ENCODE results near the gene FAM118B.

Gene FAM118B

DNA sequence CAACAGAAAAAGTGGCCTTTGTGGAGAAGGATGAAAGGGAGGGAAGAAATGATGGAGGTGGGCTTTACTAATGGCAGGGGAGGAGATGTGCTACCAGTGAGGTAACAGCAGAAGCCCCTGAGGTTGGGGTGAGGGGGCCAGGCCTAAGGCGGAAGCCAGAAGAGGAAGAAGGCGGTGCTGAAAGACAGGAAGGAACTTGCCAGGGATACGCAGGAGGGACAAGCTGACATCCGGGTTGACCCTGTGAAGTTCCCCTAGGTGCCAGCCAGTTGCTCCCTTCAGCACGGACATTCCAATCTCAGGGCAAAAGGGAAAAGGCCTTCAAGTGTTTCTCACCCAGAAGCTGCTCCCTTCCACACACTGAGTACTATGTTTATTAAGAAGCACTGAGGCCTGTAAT is 69.0 kb downstream of the FAM118B start:
- no peaks in the 10 kb centered on the region for H3K27me3 ChIP-seq
- TF ChIP-seq, protein P1, sequence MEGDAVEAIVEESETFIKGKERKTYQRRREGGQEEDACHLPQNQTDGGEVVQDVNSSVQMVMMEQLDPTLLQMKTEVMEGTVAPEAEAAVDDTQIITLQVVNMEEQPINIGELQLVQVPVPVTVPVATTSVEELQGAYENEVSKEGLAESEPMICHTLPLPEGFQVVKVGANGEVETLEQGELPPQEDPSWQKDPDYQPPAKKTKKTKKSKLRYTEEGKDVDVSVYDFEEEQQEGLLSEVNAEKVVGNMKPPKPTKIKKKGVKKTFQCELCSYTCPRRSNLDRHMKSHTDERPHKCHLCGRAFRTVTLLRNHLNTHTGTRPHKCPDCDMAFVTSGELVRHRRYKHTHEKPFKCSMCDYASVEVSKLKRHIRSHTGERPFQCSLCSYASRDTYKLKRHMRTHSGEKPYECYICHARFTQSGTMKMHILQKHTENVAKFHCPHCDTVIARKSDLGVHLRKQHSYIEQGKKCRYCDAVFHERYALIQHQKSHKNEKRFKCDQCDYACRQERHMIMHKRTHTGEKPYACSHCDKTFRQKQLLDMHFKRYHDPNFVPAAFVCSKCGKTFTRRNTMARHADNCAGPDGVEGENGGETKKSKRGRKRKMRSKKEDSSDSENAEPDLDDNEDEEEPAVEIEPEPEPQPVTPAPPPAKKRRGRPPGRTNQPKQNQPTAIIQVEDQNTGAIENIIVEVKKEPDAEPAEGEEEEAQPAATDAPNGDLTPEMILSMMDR (IDR thresholded peaks at IDR 0.05) = no peak
- H3K9me3 ChIP-seq = no peaks in the 10 kb centered on the region
- peak overlapping the region; percentile 99 for H3K27ac ChIP-seq
- H3K4me1 ChIP-seq (ENCODE audit: control insufficient read depth in 1 of 2, insufficient read depth in 1 of 2, low read depth in 1 of 2, low read length in 1 of 2) = peaks cover 57 to 62% of the 10 kb centered on the region in 2 experiments
- H3K4me3 ChIP-seq (ENCODE audit: low read depth in 1 of 2, low read length in 1 of 2) = peak overlapping the region; percentile 85 to 90
- peaks cover 7% of the 10 kb centered on the region for H3K36me3 ChIP-seq

GRCh38 chr11:126281245-126281644 is 69.7 kb downstream of the FAM118B start:
- peaks cover 7% of the 10 kb centered on the region for H3K36me3 ChIP-seq
- H3K27ac ChIP-seq = peak overlapping the region; percentile 99
- H3K4me1 ChIP-seq (ENCODE audit: control insufficient read depth in 1 of 2, insufficient read depth in 1 of 2, low read depth in 1 of 2, low read length in 1 of 2) = peaks cover 57 to 62% of the 10 kb centered on the region in 2 experiments
- no peaks in the 10 kb centered on the region for H3K27me3 ChIP-seq
- TF ChIP-seq, protein P1 (IDR thresholded peaks at IDR 0.05) = no peak
- H3K4me3 ChIP-seq (ENCODE audit: low read depth in 1 of 2, low read length in 1 of 2) = peak overlapping the region; percentile 85 to 90
- no peaks in the 10 kb centered on the region for H3K9me3 ChIP-seq

- no peaks in the 10 kb centered on the region for H3K27me3 ChIP-seq
- H3K4me3 ChIP-seq (ENCODE audit: low read depth in 1 of 2, low read length in 1 of 2) = peak overlapping the region; percentile 85 to 90
- H3K27ac ChIP-seq = peak overlapping the region; percentile 99
- TF ChIP-seq, protein P1 (IDR thresholded peaks at IDR 0.05) = no peak
- peaks cover 57 to 62% of the 10 kb centered on the region in 2 experiments for H3K4me1 ChIP-seq (ENCODE audit: control insufficient read depth in 1 of 2, insufficient read depth in 1 of 2, low read depth in 1 of 2, low read length in 1 of 2)
- H3K36me3 ChIP-seq = peaks cover 7% of the 10 kb centered on the region
- no peaks in the 10 kb centered on the region for H3K9me3 ChIP-seq
These were observed 70.1 kb downstream of the FAM118B start for GRCh38 chr11:126281666-126282175.

- H3K4me1 ChIP-seq (ENCODE audit: control insufficient read depth in 1 of 2, insufficient read depth in 1 of 2, low read depth in 1 of 2, low read length in 1 of 2) = peaks cover 57 to 62% of the 10 kb centered on the region in 2 experiments
- TF ChIP-seq, protein P1 (IDR thresholded peaks at IDR 0.05) = no peak
- H3K27me3 ChIP-seq = no peaks in the 10 kb centered on the region
- no peaks in the 10 kb centered on the region for H3K9me3 ChIP-seq
- peak overlapping the region; percentile 85 to 90 for H3K4me3 ChIP-seq (ENCODE audit: low read depth in 1 of 2, low read length in 1 of 2)
- H3K27ac ChIP-seq = peak overlapping the region; percentile 99
- H3K36me3 ChIP-seq = peaks cover 5% of the 10 kb centered on the region
These were observed 70.8 kb downstream of the FAM118B start for GRCh38 chr11:126282361-126282735.

DNA sequence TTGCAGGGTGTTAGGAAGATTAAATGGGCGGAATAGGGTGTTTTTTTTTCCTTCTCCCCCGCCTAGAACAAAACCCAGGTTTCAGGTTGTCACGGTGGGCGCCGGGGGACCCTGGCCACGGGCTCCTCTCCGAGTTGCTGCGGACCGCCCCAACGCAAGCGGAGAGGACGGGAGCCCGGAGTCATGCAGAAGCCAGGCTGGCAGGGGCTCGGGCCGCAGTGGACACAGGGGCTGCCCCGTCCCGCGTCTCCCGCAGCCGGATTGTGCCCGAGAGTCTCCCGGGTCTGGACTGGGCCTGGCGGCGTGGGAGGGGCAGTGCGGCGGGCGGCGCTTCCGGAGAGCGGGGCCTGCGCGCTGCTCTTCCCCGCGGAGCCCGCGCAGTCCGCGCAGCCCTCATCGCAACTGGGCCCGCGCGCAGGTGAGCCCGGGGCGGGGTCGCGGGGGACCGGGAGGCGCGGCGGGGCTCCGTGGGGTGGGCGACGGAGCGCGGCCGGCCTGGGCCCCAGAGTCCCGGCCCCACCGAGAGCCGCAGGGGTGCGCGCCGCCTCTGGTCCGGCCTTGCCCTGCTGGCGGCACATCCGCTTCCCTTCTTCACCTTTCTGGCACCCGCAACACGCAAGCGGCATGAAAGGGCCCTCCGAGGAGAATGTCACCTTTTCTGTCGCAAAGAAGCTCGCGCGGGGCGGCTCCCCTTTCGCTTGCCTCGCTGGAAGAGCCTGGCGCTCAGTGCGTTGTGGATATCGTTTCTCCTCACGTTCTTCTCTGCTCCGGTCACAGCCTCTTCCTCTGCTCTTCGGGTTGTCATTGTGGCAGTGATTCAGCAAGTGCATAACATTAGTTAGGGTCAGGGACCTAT is 71.4 kb downstream of the FAM118B start, which contains the start of gene TIRAP:
Gene TIRAP (plus strand): TSS at position 358 of the 856 bp plus-strand sequence. CDS start 7,802 bp downstream, outside the sequence.
- Histone ChIP-seq H3K27ac (peak within 1 kb of the TSS; percentile 99), H3K4me3 (ENCODE audit: low read depth in 1 of 2, low read length in 1 of 2) (peak within 1 kb of the TSS; percentile 85 to 90), H3K36me3 (peaks cover 7% of the 10 kb centered on the region), H3K4me1 (ENCODE audit: control insufficient read depth in 1 of 2, insufficient read depth in 1 of 2, low read depth in 1 of 2, low read length in 1 of 2) (peaks cover 57 to 62% of the 10 kb centered on the region in 2 experiments), H3K27me3 (no peaks in the 10 kb centered on the region), H3K9me3 (no peaks in the 10 kb centered on the region)
- TF ChIP-seq, protein P1 (IDR thresholded peaks at IDR 0.05) = peak; percentile 34
